Karpas-422 (cell line): Measurements from ENCODE around the gene IFRD2. TPM values are rescaled to one million over a fixed set of nuclear protein-coding genes. Genes with fewer than 3 reads are reported as not detected.

Source experiments
- DNase-seq: peaks from one replicate; pipeline ENCODE4 v3.0.0-alpha.2; 2015
- H2AFZ ChIP-seq: fragments of 200-600 bp; sonication (generic); 2 replicates; pipeline ENCODE4 v1.6.1; 2014; ENCODE audit warnings: antibody characterized with exemption, low read length, mixed read lengths
- H3K27ac ChIP-seq: fragments of 200-600 bp; sonication (generic); 2 replicates; pipeline ENCODE4 v1.5.1; 2014; ENCODE audit warnings: mild to moderate bottlenecking, low read length, moderate library complexity
- H3K27me3 ChIP-seq: fragments of 200-600 bp; sonication (generic); 2 replicates; pipeline ENCODE4 v1.6.1; 2014; ENCODE audit warnings: low read length, mixed read lengths
- H3K36me3 ChIP-seq: fragments of 200-600 bp; sonication (generic); 2 replicates; pipeline ENCODE4 v1.6.1; 2014; ENCODE audit warnings: low read length, mixed read lengths; ENCODE audit not compliant: insufficient read depth
- H3K4me1 ChIP-seq: fragments of 200-600 bp; sonication (generic); 2 replicates; pipeline ENCODE4 v1.6.1; 2014; ENCODE audit warnings: mild to moderate bottlenecking, low read length, mixed read lengths
- H3K4me2 ChIP-seq: fragments of 200-600 bp; sonication (generic); 2 replicates; pipeline ENCODE4 v1.6.1; 2014; ENCODE audit warnings: low read length, low read depth, mild to moderate bottlenecking; ENCODE audit not compliant: poor library complexity, severe bottlenecking
- H3K4me3 ChIP-seq: fragments of 200-600 bp; sonication (generic); 2 replicates; pipeline ENCODE4 v1.5.1; 2014; ENCODE audit warnings: mild to moderate bottlenecking, antibody characterized with exemption, low read length, mixed read lengths
- H3K79me2 ChIP-seq: fragments of 200-600 bp; sonication (generic); 2 replicates; pipeline ENCODE4 v1.6.1; 2014; ENCODE audit warnings: mild to moderate bottlenecking, low read length, mixed read lengths
- H3K9ac ChIP-seq: fragments of 200-600 bp; sonication (generic); 2 replicates; pipeline ENCODE4 v1.6.0; 2014; ENCODE audit warnings: low read length
- H3K9me2 ChIP-seq: fragments of 200-600 bp; sonication (generic), shearing (Covaris generic); replicated peaks from 2 replicates; pipeline ENCODE4 v1.6.0; 2014; ENCODE audit warnings: mild to moderate bottlenecking, low read length, moderate library complexity; ENCODE audit not compliant: insufficient read depth
- H3K9me3 ChIP-seq: fragments of 300-700, 200-600 bp; sonication (generic); 2 replicates; pipeline ENCODE4 v1.6.1; 2014; ENCODE audit warnings: low read length, mixed read lengths
- H4K20me1 ChIP-seq: fragments of 200-600 bp; sonication (generic); 2 replicates; pipeline ENCODE4 v1.6.1; 2014; ENCODE audit warnings: mild to moderate bottlenecking, antibody characterized with exemption, low read length, low read depth; ENCODE audit not compliant: insufficient read depth
- total RNA-seq: library from RNA; depleted of rRNA; stranded (reverse); fragments of >200 nt; shearing (Covaris generic); gene quantifications from 2 replicates; pipeline ENCODE4 v1.2.3, GENCODE V29; 2014; ENCODE audit warnings: low replicate concordance

IFRD2 gene
- total RNA-seq, 1 experiment from 2014 or later, result 75.2 TPM

DNA sequence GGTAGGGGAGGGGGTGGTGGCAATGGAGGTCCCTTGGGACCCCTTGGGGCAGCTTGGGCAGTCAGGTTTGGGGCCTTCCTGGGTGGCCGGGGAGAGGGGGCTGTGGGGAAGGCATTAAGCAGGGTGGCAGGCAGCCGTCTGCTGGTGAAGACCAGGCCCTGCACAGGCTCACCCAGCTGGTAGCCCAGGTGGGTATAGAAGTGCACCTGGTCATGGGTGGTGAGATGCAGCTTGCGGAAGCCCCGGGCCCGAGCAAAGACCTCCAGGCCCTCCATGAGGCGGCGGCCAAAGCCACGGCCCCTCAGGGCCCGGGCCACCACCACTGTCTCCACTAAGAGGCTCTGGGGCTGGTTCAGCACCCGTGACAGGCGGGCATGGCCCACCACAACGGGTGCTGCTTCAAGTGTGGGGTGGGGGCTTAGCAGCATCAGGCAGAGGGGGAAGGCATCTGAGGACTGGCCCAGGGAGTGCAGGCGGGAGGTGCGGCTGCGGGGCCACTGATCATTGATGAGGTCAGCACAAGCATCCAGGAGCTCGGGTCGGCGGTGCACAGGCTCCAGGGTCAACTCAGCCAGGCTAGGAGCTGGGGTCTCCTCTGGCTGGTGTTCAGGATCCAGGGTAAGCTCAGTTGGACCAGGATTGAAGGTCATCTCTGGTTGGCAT is 4.6 kb upstream of the IFRD2 start:
- H3K9ac ChIP-seq, result no peak overlapping the region
- no peaks in the 10 kb centered on the region for H3K9me2 ChIP-seq
- H3K4me2 ChIP-seq, result no peak overlapping the region
- no peaks in the 10 kb centered on the region for H3K36me3 ChIP-seq
- no peak overlapping the region for H2AFZ ChIP-seq
- H3K79me2 ChIP-seq, result peaks cover 10% of the 10 kb centered on the region
- H3K27ac ChIP-seq, result no peak overlapping the region
- no peaks in the 10 kb centered on the region for H3K27me3 ChIP-seq
- peaks cover 29% of the 10 kb centered on the region for H3K4me1 ChIP-seq
- no peak overlapping the region for H3K4me3 ChIP-seq
- no peaks in the 10 kb centered on the region for H3K9me3 ChIP-seq
- H4K20me1 ChIP-seq, result no peaks in the 10 kb centered on the region
- no peak for DNase-seq

DNA sequence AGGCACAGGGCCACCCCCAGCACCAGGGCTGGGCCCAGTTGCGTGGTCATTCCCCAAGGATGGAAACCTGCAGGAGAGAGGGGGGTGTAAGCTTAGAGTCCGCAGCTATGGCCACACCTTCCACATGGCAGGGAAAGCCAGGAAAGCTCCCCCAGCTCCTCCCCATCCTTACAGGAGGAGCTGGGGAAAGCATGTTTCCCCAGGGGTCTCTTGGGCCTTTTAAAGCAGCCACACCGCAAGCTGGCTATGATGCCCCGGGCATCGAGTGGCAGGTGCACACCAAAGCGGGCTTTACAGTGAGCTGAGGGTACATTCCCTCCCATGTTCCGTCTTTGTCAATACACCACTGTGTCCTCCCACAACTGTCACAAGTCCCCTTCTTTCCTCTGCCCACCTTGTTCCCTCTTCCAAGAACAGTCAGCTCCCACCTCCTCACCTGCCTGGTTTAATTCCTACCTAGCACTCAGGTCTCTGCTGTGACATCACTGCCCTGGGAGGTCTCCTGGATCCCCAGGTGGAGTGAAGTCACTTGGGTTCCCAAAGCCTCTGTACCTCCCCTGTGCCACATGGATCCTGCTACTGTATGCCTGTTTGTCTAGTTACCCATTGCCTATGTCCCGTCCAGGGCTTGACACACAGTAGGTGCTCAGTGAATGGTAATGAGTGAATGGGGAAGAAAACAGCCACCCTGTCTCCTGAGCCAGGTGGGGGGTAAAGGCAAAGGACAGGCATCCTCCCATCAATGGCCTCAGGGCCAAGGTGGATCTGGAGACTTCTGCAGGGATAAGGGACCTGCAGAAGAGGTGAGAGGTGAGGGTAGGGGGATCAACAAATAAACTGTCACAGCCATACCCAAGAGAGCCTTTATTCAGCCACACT is 3.6 kb upstream of the IFRD2 start:
- no peak overlapping the region for H3K9ac ChIP-seq
- no peak overlapping the region for H3K27ac ChIP-seq
- H2AFZ ChIP-seq, result no peak overlapping the region
- no peaks in the 10 kb centered on the region for H3K36me3 ChIP-seq
- peaks cover 21% of the 10 kb centered on the region for H3K79me2 ChIP-seq
- H4K20me1 ChIP-seq, result no peaks in the 10 kb centered on the region
- DNase-seq, result no peak
- no peaks in the 10 kb centered on the region for H3K9me2 ChIP-seq
- H3K4me3 ChIP-seq, result no peak overlapping the region
- no peak overlapping the region for H3K4me2 ChIP-seq
- H3K4me1 ChIP-seq, result peaks cover 34% of the 10 kb centered on the region
- H3K27me3 ChIP-seq, result no peaks in the 10 kb centered on the region
- H3K9me3 ChIP-seq, result no peaks in the 10 kb centered on the region

DNA sequence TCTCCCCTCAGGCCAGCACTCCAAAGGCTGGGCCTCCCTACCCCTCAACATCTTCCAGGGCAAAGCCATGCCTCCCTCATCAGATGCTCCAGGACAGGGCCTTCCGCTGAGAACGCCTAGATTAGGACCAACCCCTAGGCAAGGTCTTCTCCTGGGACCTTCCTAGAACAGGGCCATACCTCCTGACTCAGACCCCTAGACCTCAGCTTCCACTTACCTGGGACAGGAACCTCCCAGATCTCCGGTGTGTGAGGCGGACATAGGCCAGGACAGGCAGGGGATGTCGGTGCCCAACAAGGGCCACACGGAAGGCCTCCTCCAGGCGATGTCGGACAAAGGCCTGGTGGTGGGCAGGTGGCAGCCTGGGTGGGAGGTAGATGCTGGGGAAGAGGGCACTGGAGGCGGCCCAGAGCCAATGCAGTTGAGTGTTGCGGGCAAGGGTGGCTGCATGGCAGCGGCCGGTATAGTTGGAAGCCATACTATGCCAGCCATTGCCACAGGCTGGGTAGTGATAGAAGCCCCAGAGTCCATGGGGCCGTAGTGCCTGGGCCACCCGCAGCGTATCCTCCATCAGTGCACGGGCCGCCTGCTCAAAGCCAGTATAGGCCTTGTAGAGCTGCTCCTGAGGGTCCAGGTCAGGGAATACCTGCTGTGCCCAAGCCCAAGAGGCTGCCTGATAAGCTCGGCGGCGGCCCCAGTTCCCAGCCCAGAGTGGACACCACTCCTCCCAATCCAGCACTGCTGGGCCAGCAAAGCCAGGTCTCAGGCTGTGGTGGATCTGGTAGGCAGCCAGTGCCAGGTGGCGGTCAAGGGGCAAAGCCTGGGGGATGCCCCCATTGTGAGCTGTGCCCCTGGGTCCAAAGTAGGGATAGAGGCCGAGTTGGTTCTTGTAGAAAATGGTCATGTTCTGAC is 2.5 kb upstream of the IFRD2 start:
- Histone ChIP-seq H3K36me3 (peaks cover 8% of the 10 kb centered on the region; the same call in 1 of the 2 replicates), H3K27ac (no peak overlapping the region), H3K9ac (no peak overlapping the region), H3K4me3 (no peak overlapping the region), H3K4me1 (peaks cover 30% of the 10 kb centered on the region), H3K27me3 (no peaks in the 10 kb centered on the region), H3K9me2 (no peaks in the 10 kb centered on the region), H3K79me2 (peaks cover 31% of the 10 kb centered on the region), H4K20me1 (no peaks in the 10 kb centered on the region), H2AFZ (no peak overlapping the region), H3K9me3 (no peaks in the 10 kb centered on the region), H3K4me2 (no peak overlapping the region)
- no peak for DNase-seq

DNA sequence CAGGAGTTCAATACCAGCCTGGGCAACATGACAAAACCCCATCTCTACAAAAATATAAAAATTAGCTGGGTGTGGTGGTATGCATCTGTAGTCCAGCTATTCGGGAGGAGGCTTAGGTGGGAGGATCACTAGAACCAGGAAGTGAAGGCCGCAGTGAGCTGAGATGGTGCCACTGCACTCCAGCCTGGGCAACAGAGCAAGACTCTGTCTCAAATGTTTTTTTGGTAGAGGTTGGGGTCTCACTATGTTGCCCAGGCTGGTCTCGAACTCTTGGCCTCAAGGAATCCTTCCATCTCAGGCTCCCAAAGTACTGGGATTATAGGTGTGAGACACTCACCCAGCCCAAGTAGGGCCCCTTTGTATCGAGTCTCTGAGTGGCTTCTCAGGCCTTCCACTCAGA is 1.9 kb upstream of the IFRD2 start:
- Histone ChIP-seq H3K9me2 (no peaks in the 10 kb centered on the region), H2AFZ (no peak overlapping the region), H4K20me1 (no peaks in the 10 kb centered on the region), H3K4me3 (no peak overlapping the region), H3K27ac (no peak overlapping the region), H3K36me3 (peaks cover 12% of the 10 kb centered on the region; the same call in 1 of the 2 replicates), H3K9me3 (no peaks in the 10 kb centered on the region), H3K4me2 (no peak overlapping the region), H3K9ac (no peak overlapping the region), H3K27me3 (no peaks in the 10 kb centered on the region), H3K4me1 (peaks cover 28% of the 10 kb centered on the region), H3K79me2 (peaks cover 31% of the 10 kb centered on the region)
- DNase-seq, result no peak

DNA sequence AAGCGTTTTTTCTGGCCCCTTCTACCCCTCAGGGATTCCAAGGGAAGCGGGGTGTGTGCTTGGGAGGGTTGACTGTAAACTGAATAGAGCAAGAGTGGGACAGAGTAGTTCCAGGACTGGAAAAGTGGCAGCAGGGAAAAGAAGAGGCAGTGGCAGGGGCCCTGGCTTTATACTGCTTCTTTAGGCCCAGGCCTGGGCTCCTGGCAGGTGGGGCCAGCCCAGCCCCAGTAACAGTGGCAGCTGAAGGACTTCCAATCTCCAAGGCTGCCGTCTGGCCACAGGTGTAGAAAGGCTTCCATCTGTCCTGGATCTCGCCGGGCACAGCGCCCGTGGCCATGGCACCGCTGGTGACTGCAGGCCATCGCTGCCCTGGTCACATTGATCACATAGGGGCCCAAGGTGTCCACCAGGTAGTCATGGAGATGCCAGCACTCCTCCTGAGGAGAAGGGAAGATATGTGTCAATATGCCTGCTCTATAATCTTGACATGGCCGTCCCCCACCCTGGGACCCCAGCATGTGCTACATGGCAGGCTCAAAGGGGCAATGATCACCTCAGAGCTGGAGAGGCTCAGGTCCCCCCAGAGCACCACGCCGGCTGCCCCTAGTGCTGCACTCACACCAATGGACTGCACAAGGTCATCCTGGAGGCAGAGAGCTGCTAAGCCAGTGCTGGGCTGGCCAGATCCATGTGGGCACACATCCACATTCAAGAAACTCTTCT is 1.0 kb upstream of the IFRD2 start:
- Histone ChIP-seq H3K4me2 (peak overlapping the region; percentile 81), H3K9me3 (no peaks in the 10 kb centered on the region), H3K9me2 (no peaks in the 10 kb centered on the region), H3K27me3 (no peaks in the 10 kb centered on the region), H3K4me1 (peaks cover 24% of the 10 kb centered on the region), H3K9ac (peak overlapping the region; percentile 97), H2AFZ (no peak overlapping the region), H3K27ac (peak overlapping the region; percentile 60), H3K4me3 (peak overlapping the region; percentile 99), H4K20me1 (no peaks in the 10 kb centered on the region), H3K36me3 (peaks cover 19% of the 10 kb centered on the region; the same call in 1 of the 2 replicates), H3K79me2 (peaks cover 27% of the 10 kb centered on the region)
- no peak for DNase-seq

DNA sequence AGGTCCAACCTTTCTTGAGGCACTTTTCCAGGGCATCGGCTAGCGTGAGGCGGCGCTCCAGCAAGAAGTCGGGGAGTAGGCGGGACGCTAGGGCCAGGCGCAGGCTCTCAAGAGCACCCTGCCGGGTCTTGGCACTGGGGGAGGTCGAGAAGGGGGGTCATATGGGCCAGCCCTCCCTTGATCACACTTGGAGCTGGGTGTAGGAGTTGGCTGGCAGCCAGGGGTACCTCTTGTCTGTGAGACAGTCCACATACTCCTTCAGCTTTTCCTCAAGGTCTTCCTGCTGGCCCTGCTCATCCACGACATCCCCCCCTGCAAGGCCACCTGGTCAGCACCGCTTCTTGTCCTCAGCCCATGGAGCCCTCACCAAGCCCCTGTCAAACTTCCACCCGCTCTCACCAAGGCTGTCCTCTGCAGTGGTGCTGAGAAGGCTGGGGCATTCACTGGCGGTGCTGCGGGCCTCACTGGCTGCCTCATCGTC is 2.0 kb downstream of the IFRD2 start:
- H3K27me3 ChIP-seq, result no peaks in the 10 kb centered on the region
- peaks cover 24% of the 10 kb centered on the region for H3K79me2 ChIP-seq
- H3K27ac ChIP-seq, result no peak overlapping the region
- H3K9ac ChIP-seq, result peak overlapping the region; percentile 97; the same call in 1 of the 2 replicates
- H3K4me2 ChIP-seq, result peak overlapping the region; percentile 97
- peak overlapping the region; percentile 99 for H3K4me3 ChIP-seq
- H4K20me1 ChIP-seq, result 0 out of 2 replicates have a peak, but pooled peaks cover 4% of the 10 kb centered on the region
- no peaks in the 10 kb centered on the region for H3K9me3 ChIP-seq
- peaks cover 27% of the 10 kb centered on the region; the same call in 1 of the 2 replicates for H3K36me3 ChIP-seq
- no peak for DNase-seq
- H3K9me2 ChIP-seq, result no peaks in the 10 kb centered on the region
- no peak overlapping the region for H2AFZ ChIP-seq
- peaks cover 18% of the 10 kb centered on the region for H3K4me1 ChIP-seq

DNA sequence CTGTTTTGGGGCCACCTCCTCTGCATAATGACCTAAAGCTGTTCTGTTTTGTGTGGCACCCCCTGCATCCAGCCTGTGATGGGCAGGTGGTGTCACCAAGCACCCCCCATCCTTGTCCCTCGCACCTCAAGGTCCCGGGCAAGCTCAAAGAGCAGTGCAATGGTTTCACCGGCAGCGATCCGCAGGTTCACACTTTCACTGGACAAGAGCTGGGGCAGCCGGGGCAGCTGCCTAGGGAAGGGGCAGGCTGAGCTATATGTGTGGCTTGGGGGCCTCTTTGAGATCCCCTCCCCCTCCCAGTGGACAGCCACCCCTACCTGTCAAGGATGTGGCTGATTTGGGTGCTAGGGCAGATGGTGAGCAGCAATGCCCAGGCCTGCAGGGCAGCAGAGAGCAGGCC is 3.1 kb downstream of the IFRD2 start:
- no peak for DNase-seq
- Histone ChIP-seq H3K4me1 (peaks cover 18% of the 10 kb centered on the region), H3K4me2 (no peak overlapping the region), H3K9me3 (no peaks in the 10 kb centered on the region), H3K9ac (no peak overlapping the region), H3K4me3 (no peak overlapping the region), H3K79me2 (peaks cover 24% of the 10 kb centered on the region), H3K27ac (no peak overlapping the region), H2AFZ (no peak overlapping the region), H3K36me3 (peaks cover 27% of the 10 kb centered on the region; the same call in 1 of the 2 replicates), H3K9me2 (no peaks in the 10 kb centered on the region), H4K20me1 (0 out of 2 replicates have a peak, but pooled peaks cover 4% of the 10 kb centered on the region), H3K27me3 (no peaks in the 10 kb centered on the region)
